Measurements from ENCODE around the gene CDH23.

The CDH23 gene

DNA sequence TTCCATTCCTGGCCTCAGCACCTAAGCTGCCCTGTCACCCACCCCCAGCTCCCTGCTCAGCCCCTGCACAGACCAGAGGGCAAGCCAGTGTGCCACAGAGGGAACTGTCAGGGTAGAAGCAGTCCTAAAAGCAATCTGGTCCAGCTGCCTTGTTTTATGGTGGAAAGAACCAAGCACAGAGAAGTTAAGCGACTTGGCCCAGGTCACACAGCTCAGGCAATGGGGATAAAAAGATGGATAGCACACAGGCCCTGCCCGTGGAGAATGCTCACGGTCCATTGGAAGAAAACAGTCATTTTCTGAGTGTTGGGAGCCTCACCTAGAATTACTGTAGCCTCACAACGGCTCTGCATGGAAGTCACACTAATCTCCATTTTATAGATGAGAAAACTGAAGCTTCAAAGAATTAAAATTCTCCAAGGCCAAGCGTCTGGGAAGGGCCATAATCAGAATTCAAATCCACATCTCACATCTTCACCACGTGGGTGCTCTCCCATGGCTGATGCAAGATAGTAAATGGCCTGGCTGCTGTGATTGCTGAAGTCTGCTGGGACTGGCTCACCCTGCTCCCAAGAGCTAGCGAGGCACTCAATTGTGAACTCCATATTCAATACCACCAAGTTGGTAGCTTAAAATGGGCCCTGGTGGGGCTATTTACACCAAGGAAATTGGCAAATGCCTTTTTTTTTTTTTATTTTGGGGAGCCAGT, 296.0 kb downstream of the CDH23 start:
- Histone ChIP-seq H3K9ac (no peak overlapping the region), H3K4me2 (ENCODE audit: low read length) (no peak overlapping the region), H3K79me2 (no peaks in the 10 kb centered on the region), H2AFZ (no peak overlapping the region), H3K9me3 (ENCODE audit: control insufficient read depth, low read length) (no peaks in the 10 kb centered on the region), H3K27me3 (ENCODE audit: control insufficient read depth, insufficient read depth, low read length) (no peaks in the 10 kb centered on the region), H3K36me3 (ENCODE audit: control insufficient read depth, insufficient read depth, low read length) (no peaks in the 10 kb centered on the region), H3K4me3 (ENCODE audit: low read depth, low read length) (no peak overlapping the region), H3K27ac (no peak overlapping the region), H3K4me1 (no peaks in the 10 kb centered on the region)
- TF ChIP-seq, protein P1, sequence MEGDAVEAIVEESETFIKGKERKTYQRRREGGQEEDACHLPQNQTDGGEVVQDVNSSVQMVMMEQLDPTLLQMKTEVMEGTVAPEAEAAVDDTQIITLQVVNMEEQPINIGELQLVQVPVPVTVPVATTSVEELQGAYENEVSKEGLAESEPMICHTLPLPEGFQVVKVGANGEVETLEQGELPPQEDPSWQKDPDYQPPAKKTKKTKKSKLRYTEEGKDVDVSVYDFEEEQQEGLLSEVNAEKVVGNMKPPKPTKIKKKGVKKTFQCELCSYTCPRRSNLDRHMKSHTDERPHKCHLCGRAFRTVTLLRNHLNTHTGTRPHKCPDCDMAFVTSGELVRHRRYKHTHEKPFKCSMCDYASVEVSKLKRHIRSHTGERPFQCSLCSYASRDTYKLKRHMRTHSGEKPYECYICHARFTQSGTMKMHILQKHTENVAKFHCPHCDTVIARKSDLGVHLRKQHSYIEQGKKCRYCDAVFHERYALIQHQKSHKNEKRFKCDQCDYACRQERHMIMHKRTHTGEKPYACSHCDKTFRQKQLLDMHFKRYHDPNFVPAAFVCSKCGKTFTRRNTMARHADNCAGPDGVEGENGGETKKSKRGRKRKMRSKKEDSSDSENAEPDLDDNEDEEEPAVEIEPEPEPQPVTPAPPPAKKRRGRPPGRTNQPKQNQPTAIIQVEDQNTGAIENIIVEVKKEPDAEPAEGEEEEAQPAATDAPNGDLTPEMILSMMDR (IDR thresholded peaks at IDR 0.05), result no peak

DNA sequence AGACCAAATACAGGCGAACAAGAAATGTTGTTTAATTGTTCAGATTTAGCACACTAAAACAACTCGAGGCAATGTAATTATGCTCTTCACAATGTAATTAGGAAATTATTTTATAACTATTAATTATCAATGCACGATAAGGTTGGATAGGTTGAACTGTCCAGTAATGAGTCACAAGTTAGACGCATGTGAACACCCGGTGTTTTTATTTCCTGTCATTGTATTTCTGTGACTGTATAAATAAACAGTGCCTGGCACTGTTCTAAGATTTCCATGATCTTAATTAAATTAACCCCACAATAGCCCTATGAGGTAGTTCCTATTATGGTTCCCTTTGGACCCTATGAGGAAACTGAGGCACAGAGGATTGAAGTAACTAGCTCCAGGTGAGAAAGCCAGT, 296.7 kb downstream of the CDH23 start:
- Histone ChIP-seq H3K4me1 (no peaks in the 10 kb centered on the region), H3K27me3 (ENCODE audit: control insufficient read depth, insufficient read depth, low read length) (no peaks in the 10 kb centered on the region), H3K9ac (no peak overlapping the region), H2AFZ (no peak overlapping the region), H3K27ac (no peak overlapping the region), H3K4me2 (ENCODE audit: low read length) (no peak overlapping the region), H3K79me2 (no peaks in the 10 kb centered on the region), H3K36me3 (ENCODE audit: control insufficient read depth, insufficient read depth, low read length) (no peaks in the 10 kb centered on the region), H3K9me3 (ENCODE audit: control insufficient read depth, low read length) (no peaks in the 10 kb centered on the region), H3K4me3 (ENCODE audit: low read depth, low read length) (no peak overlapping the region)
- TF ChIP-seq, protein P1 (IDR thresholded peaks at IDR 0.05), result no peak

DNA sequence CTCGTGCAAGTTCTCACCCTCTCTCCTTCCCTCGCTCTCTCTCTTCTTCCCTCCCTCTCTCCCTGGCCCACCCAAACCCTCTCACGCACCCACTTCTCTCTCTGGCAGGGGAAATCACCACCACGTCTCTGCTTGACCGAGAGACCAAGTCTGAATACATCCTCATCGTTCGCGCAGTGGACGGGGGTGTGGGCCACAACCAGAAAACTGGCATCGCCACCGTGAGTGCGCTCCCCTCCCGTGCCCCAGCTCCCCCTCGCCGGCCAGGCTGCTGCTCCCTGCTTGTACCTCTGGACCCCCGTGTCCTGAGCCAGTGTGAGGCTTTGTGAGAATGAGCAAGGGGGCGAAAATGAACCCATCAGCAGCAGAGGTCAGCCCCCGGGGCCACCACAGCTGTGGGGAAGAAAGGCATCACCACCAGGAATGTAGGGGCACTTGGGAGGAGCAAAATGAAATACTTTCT, 297.4 kb downstream of the CDH23 start:
- Histone ChIP-seq H2AFZ (no peak overlapping the region), H3K4me3 (ENCODE audit: low read depth, low read length) (no peak overlapping the region), H3K27ac (no peak overlapping the region)

DNA sequence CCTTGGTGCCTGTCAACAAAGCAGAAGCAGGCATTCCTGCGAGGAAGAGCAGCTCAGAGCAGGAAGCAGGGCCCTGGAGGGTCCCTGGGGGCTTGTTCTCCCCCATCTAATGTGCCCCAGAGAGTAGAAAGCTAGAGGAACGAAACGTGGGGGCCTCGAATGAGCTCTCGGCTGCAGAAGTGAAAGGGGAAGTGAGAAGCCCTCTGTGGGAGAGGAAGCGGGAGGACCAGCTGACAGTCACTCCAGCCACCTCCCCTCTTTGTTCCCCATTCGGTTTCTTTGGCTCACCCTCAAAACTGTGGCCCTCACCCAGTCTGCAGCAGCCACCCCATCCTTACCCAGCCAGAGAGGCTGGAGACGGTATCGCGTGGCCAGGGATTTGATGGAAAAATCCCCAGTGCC, 297.8 kb downstream of the CDH23 start:
- Histone ChIP-seq H3K4me2 (ENCODE audit: low read length) (no peak overlapping the region), H3K4me1 (no peaks in the 10 kb centered on the region), H3K27ac (no peak overlapping the region), H2AFZ (no peak overlapping the region), H3K4me3 (ENCODE audit: low read depth, low read length) (no peak overlapping the region), H3K27me3 (ENCODE audit: control insufficient read depth, insufficient read depth, low read length) (no peaks in the 10 kb centered on the region), H3K9me3 (ENCODE audit: control insufficient read depth, low read length) (no peaks in the 10 kb centered on the region), H3K9ac (no peak overlapping the region), H3K79me2 (no peaks in the 10 kb centered on the region), H3K36me3 (ENCODE audit: control insufficient read depth, insufficient read depth, low read length) (no peaks in the 10 kb centered on the region)
- TF ChIP-seq, protein P1 (IDR thresholded peaks at IDR 0.05), result no peak

More for the DNA sequence above, 297.4 kb downstream of the CDH23 start:
- no peak overlapping the region for H3K4me2 ChIP-seq (ENCODE audit: low read length)
- H3K9me3 ChIP-seq (ENCODE audit: control insufficient read depth, low read length), result no peaks in the 10 kb centered on the region
- H3K36me3 ChIP-seq (ENCODE audit: control insufficient read depth, insufficient read depth, low read length), result no peaks in the 10 kb centered on the region
- TF ChIP-seq, protein P1 (IDR thresholded peaks at IDR 0.05), result no peak
- H3K9ac ChIP-seq, result no peak overlapping the region
- no peaks in the 10 kb centered on the region for H3K4me1 ChIP-seq
- no peaks in the 10 kb centered on the region for H3K27me3 ChIP-seq (ENCODE audit: control insufficient read depth, insufficient read depth, low read length)
- H3K79me2 ChIP-seq, result no peaks in the 10 kb centered on the region
